Activated CD4-positive, alpha-beta T cell treated with anti-CD3 and anti-CD28 coated beads, Interleukin-2, amount 10 ng/mL, durations not matched to agents 7 days and 5 days (primary cell): ENCODE data around the gene E2F1. TPM values are rescaled to one million over a fixed set of nuclear protein-coding genes. Genes with fewer than 3 reads are reported as not detected.

Source experiments
- CTCF ChIA-PET: fragments of 350-600 bp; sonication (Branson Sonifier 250); formaldehyde crosslinking; loops from one replicate; lab custom pipeline; 2021; ENCODE audit warnings: antibody characterized with exemption; lab: Charles Lee
- POLR2A ChIA-PET: fragments of 350-600 bp; sonication (Branson Sonifier 250); formaldehyde crosslinking; loops from one replicate; lab custom pipeline; 2021; ENCODE audit warnings: antibody characterized with exemption; lab: Charles Lee
- DNase-seq: peaks from one replicate; pipeline ENCODE4 v3.0.0-alpha.2; 2020
- H3K27ac Mint-ChIP-seq: one replicate; pipeline ENCODE4 v1.8.0; 2021; ENCODE audit warnings: mild to moderate bottlenecking, moderate library complexity, mixed read lengths
- H3K27me3 Mint-ChIP-seq: one replicate; pipeline ENCODE4 v1.8.0; 2021; ENCODE audit warnings: mixed read lengths
- H3K36me3 Mint-ChIP-seq: one replicate; pipeline ENCODE4 v1.8.0; 2021; ENCODE audit warnings: low read depth, mixed read lengths
- H3K4me1 Mint-ChIP-seq: one replicate; pipeline ENCODE4 v1.8.0; 2021; ENCODE audit warnings: mixed read lengths
- H3K4me3 Mint-ChIP-seq: one replicate; pipeline ENCODE4 v1.8.0; 2021; ENCODE audit warnings: mild to moderate bottlenecking, moderate library complexity, mixed read lengths
- H3K9me3 Mint-ChIP-seq: one replicate; pipeline ENCODE4 v1.8.0; 2021; ENCODE audit warnings: mixed read lengths
- total RNA-seq, 2 experiments: library from RNA; stranded (reverse); gene quantifications; one replicate each; pipeline ENCODE4 v1.2.3, GENCODE V29; 2021

Gene E2F1
- total RNA-seq, 2 experiments from 2014 or later: 64.9 to 69.8 TPM

DNA sequence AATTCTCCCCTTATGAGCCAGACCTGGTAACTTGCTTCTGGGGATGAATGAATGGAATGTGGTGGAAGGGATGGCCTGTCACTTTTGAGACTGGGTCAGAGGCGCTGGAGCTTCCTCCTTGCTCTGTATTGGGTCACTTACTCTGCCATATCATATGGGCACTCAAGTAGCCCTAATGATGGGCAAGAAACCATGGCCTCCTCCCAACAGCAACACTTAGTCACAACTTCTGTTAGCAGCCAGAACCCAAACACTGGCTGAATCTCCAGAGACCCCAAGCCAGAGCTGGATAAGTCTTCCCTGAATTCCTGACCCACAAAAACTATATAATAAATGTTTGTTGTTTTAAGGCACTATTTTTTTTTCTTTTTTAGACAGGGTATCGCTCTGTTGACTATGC lies 5.5 kb downstream of the E2F1 start:
- CTCF ChIA-PET: interaction anchor here (1.1 to 9.1 kb wide), 2 partner anchors 10 to 14 kb away, joined by 4 to 115 read pairs; partner anchors contain the start of gene ACTL10
- H3K36me3 Mint-ChIP-seq: peaks cover 59% of the 10 kb centered on the region
- peaks cover 93% of the 10 kb centered on the region for H3K4me1 Mint-ChIP-seq

DNA sequence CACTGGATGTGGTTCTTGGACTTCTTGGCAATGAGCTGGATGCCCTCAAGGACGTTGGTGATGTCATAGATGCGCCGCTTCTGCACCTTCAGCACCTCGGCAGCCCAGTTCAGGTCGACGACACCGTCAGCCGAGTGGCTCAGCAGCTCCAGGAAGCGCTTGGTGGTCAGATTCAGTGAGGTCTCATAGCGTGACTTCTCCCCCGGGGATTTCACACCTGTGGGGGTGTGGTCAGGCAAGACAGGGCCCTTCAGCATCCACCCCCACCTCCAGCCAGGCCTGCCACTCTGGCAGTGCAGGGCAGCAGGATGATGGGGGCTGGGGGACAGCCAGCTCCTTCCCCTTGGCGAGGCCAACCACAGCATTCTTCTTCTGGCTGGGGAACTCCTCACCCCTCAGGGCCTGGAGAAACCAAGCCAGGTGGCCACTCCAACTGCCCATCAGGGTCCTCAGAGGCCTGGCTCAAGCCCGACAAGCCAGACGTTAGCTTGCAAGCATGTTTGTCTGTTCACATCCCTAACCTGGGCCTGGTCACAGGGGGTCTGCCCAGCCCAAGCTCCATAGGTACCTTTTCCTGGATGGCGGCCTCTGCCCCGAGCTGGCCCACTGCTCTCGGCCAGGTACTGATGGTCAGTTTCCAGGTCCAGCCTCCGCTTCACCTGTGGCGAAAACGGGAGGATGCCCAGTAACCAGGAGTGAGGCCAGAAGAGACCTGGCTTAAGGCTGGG lies 6.3 kb downstream of the E2F1 start:
- ChIA-PET CTCF (interaction anchor here (0.6 to 9.1 kb wide), 7 partner anchors 9 to 1199 kb away, joined by 3 to 115 read pairs (median 3); partner anchors contain the start of genes ACTL10 and PXMP4), POLR2A (interaction anchor here (0.6 to 1.0 kb wide), 2 partner anchors 13 to 303 kb away, joined by 3 read pairs; no protein-coding TSS in a partner anchor)
- H3K4me1 Mint-ChIP-seq: peaks cover 95% of the 10 kb centered on the region
- peak overlapping the region; percentile 93 for H3K27ac Mint-ChIP-seq
- H3K36me3 Mint-ChIP-seq: peaks cover 58% of the 10 kb centered on the region
- H3K4me3 Mint-ChIP-seq: peak overlapping the region; percentile 31
- DNase-seq: peak; percentile 56
- H3K9me3 Mint-ChIP-seq: no peaks in the 10 kb centered on the region
- H3K27me3 Mint-ChIP-seq: no peaks in the 10 kb centered on the region

More for the DNA sequence above, 5.5 kb downstream of the E2F1 start:
- H3K27ac Mint-ChIP-seq: peak overlapping the region; percentile 93
- no peaks in the 10 kb centered on the region for H3K27me3 Mint-ChIP-seq
- H3K9me3 Mint-ChIP-seq: no peaks in the 10 kb centered on the region
- POLR2A ChIA-PET: no interaction called here
- no peak overlapping the region for H3K4me3 Mint-ChIP-seq
- DNase-seq: no peak

DNA sequence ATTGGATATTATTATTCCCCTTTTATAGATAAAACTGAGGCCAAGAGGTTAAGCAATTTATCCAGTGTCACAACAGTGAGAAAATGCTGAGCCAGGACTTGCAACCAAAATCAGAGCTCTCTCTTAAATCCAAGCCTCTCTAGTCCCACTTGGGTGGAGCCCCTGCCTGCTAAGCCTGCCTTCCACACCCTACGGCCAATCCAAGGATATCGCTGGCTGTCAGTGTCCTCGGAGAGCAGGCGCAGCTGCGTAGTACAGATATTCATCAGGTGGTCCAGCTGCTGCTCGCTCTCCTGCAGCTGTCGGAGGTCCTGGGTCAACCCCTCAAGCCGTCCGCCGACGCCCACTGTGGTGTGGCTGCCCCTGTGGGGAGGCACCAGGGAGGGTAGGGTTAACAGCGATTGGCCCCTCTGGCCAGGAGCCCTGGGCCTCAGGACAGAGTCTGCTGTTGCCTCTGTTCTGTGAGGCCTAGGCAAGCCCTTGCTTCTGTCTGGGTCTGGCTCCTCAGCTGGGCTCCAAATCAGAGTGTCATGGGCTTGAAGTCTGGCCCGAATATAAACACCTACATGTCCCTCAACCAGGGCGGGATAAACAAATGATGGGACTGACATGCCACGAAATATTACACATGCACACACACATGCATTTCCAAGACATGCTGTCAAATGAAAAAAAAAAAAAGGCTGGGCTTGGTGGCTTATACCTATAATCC lies 8.0 kb downstream of the E2F1 start:
- Mint-ChIP-seq H3K27ac (peak overlapping the region; percentile 93), H3K27me3 (no peaks in the 10 kb centered on the region), H3K36me3 (peaks cover 59% of the 10 kb centered on the region), H3K9me3 (no peaks in the 10 kb centered on the region), H3K4me3 (no peak overlapping the region), H3K4me1 (peaks cover 93% of the 10 kb centered on the region)
- no peak for DNase-seq
- ChIA-PET POLR2A (interaction anchor here (0.5 kb wide), 1 partner anchor 10 kb away, joined by 3 read pairs; no protein-coding TSS in a partner anchor), CTCF (interaction anchor here (0.6 to 9.1 kb wide), 4 partner anchors 9 to 40 kb away, joined by 3 to 115 read pairs (median 5); partner anchors contain the start of gene ACTL10)

DNA sequence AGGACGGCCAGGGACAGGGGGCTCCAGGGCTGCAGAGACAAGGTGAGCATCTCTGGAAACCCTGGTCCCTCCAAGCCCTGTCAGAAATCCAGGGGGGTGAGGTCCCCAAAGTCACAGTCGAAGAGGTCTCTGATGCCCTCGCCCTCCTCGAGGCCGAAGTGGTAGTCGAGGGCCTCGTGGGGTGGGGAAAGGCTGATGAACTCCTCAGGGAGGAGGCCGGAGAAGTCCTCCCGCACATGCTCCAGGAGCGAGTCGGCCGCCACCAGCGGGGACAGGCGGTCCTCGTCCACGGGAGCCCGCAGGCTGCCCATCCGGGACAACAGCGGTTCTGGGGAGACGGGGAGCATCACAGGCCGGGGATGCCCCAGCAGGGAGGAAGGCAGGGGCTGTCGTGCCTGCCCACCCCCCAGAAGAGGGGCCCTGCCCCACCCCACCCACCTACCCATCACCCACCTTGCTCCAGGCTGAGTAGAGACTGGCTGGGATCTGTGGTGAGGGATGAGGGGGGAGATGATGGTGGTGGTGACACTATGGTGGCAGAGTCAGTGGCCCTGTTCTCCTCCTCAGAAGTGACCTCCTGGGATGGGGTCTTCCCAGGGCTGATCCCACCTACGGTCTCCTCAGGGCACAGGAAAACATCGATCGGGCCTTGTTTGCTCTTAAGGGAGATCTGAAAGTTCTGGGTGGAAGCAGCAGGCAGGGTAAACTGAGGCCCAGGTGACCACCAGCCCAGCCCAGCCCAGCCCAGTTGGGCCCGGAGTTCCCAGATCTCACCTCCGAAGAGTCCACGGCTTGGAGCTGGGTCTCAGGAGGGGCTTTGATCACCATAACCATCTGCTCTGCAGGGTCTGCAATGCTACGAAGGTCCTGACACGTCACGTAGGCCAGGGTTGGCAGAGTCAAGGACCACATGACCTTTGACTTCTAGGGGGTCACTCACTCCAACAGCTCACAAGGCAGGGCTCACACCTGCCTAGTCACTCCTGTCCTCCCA lies 9.2 kb downstream of the E2F1 start:
- Mint-ChIP-seq H3K4me1 (peaks cover 93% of the 10 kb centered on the region), H3K9me3 (no peaks in the 10 kb centered on the region), H3K27ac (peak overlapping the region; percentile 93), H3K4me3 (no peak overlapping the region), H3K27me3 (no peaks in the 10 kb centered on the region), H3K36me3 (peaks cover 56% of the 10 kb centered on the region)
- ChIA-PET POLR2A (no interaction called here), CTCF (interaction anchor here (9.1 kb wide), 1 partner anchor 10 kb away, joined by 115 read pairs; the partner anchor contains the start of gene ACTL10)
- no peak for DNase-seq

DNA sequence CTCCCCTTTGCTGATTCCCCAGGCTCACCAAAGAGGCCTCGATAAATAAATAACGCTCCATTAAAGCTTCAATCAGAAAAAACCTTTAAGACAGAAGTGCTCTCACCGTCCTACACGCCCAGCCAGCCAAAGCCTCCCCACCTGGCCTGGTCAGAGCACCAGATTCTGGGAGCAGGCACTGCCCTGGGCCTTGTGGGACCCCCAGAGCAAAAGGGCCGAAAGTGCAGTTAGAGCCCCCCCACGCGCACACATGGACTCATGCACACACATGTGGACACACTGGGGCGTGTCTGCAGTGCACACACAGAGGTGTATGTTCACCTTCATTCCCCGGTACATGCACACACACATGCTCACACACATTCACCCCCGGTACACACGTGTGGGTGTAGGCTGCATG lies 10.1 kb downstream of the E2F1 start:
- CTCF ChIA-PET: no interaction called here
- POLR2A ChIA-PET: no interaction called here
- DNase-seq: no peak
- H3K9me3 Mint-ChIP-seq: no peaks in the 10 kb centered on the region
- H3K4me3 Mint-ChIP-seq: peak overlapping the region; percentile 20
- H3K36me3 Mint-ChIP-seq: peaks cover 52% of the 10 kb centered on the region
- H3K4me1 Mint-ChIP-seq: peaks cover 86% of the 10 kb centered on the region
- H3K27me3 Mint-ChIP-seq: no peaks in the 10 kb centered on the region
- peak overlapping the region; percentile 72 for H3K27ac Mint-ChIP-seq

DNA sequence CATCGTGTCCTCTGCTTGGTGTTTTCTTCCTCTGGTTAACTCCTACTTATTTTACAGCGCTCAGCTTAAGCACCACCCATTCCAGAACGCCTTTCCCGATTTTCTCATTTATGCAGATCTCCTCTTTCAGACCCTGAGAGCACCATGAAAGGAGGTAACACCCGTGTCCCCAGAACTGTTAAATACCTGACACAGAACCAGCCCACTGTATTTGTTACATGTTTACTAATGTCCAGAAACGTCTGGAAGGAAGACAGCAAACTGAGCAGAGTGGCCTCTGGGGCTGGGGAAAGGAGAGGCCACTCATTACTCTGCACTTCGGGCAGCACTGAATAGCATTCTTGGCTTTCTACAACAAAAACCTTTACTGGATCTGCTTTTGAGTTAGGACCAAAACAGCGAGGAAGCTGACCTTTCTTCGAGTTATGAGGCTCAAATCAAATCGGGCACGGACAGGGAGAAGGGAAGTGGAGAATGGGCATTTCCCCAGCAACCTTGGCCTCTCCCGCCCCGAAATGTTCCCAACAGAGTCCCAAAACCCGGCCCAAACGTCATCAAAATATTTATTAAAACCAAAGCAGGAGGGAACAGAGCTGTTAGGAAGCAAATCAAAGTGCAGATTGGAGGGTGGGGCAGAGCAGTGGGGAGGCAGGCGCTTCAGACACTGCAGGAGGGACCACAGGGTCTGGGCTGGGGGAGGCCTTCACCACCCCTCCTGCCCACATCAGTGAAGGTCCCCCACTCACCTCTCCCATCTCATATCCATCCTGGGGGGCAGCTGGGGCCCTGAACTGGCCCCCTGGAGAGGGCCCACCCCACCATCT lies 10.8 kb downstream of the E2F1 start:
- CTCF ChIA-PET: interaction anchor here (0.6 to 0.9 kb wide), 2 partner anchors 10 to 175 kb away, joined by 3 to 4 read pairs; no protein-coding TSS in a partner anchor
- H3K4me1 Mint-ChIP-seq: peaks cover 79% of the 10 kb centered on the region
- peak overlapping the region; percentile 57 for H3K4me3 Mint-ChIP-seq

DNA sequence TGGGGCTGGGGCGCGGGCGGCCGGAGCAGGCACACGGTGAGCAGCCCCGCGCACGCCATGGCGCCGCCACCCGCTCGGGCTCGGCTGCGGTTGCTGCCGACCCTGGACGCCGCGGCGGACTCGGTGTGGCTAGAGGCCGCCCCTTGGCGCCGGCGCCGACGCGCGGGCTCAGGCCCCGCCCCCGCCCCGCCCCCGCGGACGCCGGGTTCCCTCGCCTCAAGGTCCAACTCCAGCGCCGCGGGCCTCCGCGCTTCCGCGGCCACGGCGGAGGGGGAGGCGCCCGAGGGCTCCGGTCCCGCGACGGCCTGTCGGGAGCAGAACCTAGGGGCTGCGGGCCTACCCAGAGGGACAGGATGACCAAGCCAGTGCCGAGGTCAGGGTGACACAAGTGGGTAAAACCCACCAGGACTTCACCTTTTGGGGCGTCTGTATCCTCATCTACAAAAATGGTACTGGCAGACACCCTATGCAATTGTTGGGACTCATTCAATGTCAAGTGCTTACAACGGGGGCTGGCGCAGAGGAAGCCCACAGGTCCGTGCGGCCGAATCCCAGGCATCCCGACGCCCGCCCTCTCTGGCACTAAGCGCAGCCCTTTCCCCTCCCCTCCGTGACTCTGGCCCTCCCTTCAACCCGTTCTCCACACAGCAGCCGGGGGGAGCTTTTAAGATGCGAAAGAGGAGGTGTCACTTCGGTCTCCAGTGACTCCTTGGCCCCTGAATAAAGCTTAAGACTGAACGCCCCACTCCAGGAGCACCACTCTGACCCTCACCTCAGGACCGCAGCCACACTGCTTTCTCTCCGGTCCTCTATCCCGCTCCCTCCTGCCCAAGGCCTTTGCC lies 11.7 kb downstream of the E2F1 start, which contains the start of gene NECAB3:
Gene NECAB3 (minus strand): TSS at position 135 of the 842 bp plus-strand sequence. CDS start 76 bp downstream, at position 59.
- Mint-ChIP-seq H3K27ac (peak within 1 kb of the TSS; percentile 82), H3K27me3 (no peaks in the 10 kb centered on the region), H3K36me3 (peaks cover 51% of the 10 kb centered on the region), H3K4me3 (peak within 1 kb of the TSS; percentile 82), H3K9me3 (no peaks in the 10 kb centered on the region), H3K4me1 (peaks cover 76% of the 10 kb centered on the region)
- peak; percentile 59 for DNase-seq
- POLR2A ChIA-PET: no interaction called here
- CTCF ChIA-PET: interaction anchor here (0.6 to 0.9 kb wide), 2 partner anchors 9 to 174 kb away, joined by 3 to 4 read pairs; no protein-coding TSS in a partner anchor

More for the DNA sequence above, 10.8 kb downstream of the E2F1 start:
- Mint-ChIP-seq H3K36me3 (peaks cover 49% of the 10 kb centered on the region), H3K9me3 (no peaks in the 10 kb centered on the region), H3K27me3 (no peaks in the 10 kb centered on the region), H3K27ac (peak overlapping the region; percentile 79)
- POLR2A ChIA-PET: no interaction called here
- DNase-seq: no peak

DNA sequence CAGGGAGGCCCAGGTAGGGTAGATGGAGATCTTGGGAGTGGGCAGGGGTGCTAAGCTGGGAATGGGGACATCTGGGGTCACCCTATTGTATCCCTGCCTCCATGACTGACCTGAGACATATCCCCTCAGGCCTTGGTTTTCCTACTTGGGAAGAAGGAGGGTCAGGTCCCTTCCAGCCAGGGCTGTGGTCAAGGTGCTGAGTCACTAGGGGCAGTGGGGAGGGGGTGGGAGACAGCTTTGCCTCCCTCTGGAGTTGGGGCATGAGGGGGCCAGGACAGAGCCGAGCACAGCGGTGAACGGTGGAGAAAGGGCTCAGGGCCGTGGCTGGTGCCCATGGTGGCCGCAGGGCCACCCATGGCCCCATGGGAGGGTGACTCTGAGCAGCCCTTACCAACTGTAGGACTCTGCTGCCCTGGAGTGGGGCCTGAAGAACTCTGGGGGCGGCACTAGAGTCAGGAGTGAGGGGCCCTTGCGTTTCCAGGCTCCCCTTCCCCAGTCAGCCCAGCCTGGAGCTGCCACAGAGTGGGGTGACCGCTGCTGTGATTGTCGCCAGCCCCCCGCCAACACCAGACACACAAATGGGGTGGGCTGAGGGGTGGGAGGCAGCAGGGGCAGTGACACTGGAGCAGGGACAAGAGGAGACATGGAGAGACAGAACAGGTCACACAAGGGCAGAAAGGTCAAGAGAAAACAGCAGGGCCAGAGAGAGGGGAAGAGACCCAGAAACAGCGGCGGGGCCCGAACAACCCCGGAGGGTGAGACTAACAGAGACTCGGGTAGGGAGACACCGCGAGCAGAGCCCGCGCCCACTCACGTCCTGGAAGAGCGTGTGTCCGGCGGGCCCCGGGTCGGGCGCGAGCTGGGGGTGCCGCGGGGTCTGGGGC lies 12.5 kb downstream of the E2F1 start:
- POLR2A ChIA-PET: no interaction called here
- CTCF ChIA-PET: interaction anchor here (0.6 kb wide), 1 partner anchor 176 kb away, joined by 3 read pairs; no protein-coding TSS in a partner anchor
- Mint-ChIP-seq H3K36me3 (peaks cover 48% of the 10 kb centered on the region), H3K4me3 (peak overlapping the region; percentile 82), H3K4me1 (peaks cover 73% of the 10 kb centered on the region), H3K27ac (peak overlapping the region; percentile 82), H3K27me3 (no peaks in the 10 kb centered on the region), H3K9me3 (no peaks in the 10 kb centered on the region)
- DNase-seq: no peak

DNA sequence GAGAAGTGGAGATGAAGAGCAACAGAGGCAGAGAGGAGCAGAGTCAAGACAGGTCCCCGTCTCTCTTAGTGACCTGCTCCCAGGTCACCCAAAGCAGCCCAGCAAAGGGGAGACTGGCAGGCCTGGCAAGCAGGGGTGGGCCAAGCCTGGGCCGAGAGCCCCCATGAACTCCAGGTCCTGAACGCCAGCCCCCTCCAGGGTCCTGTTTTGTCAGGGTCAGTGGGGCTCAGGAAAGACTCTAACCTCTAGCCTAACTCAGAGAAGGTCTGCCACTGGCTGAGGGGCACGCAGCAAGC lies 13.1 kb downstream of the E2F1 start:
- Mint-ChIP-seq H3K4me1 (peaks cover 73% of the 10 kb centered on the region), H3K27ac (peak overlapping the region; percentile 82)
- POLR2A ChIA-PET: no interaction called here

More for the DNA sequence above, 13.1 kb downstream of the E2F1 start:
- CTCF ChIA-PET: interaction anchor here (0.6 kb wide), 1 partner anchor 176 kb away, joined by 3 read pairs; no protein-coding TSS in a partner anchor
- Mint-ChIP-seq H3K36me3 (peaks cover 48% of the 10 kb centered on the region), H3K4me3 (peak overlapping the region; percentile 82), H3K27me3 (no peaks in the 10 kb centered on the region), H3K9me3 (no peaks in the 10 kb centered on the region)
- DNase-seq: no peak
